ENCODE data around the gene OSBPL7. TPM values are rescaled to one million over a fixed set of nuclear protein-coding genes. Genes with fewer than 3 reads are reported as not detected.

Gene OSBPL7
- total and polyA plus RNA-seq, 4 donors = 8.9 to 21.1 (median 15.4) TPM

- intact Hi-C loops (cut with DNase I) = loop anchor here in 1 of 2 donors (5.0 kb wide), 1 partner anchor 166 kb away; no protein-coding TSS in a partner anchor
- Histone ChIP-seq H3K36me3 (ENCODE audit: control insufficient read depth in 1 of 2, insufficient read depth in 2 of 2, low read length in 1 of 2) (no peaks in the 10 kb centered on the region), H3K27me3 (ENCODE audit: control insufficient read depth in 1 of 2, insufficient read depth in 2 of 2, low read length in 1 of 2) (peaks cover 0 to 2% of the 10 kb centered on the region in 2 donors), H3K4me1 (ENCODE audit: control insufficient read depth in 1 of 2, insufficient read depth in 2 of 2, low read length in 2 of 2) (no peaks in the 10 kb centered on the region), H3K4me3 (ENCODE audit: low read length in 2 of 2) (no peak within 1 kb of the TSS), H3K27ac (ENCODE audit: low read depth in 1 of 2, low read length in 2 of 2) (no peak within 1 kb of the TSS), H3K9me3 (ENCODE audit: control insufficient read depth, low read length) (no peaks in the 10 kb centered on the region)
- DNase-seq (peak; percentile 69 to 88), ATAC-seq (ENCODE audit: low FRiP score) (peak; percentile 67)
- 7 to 10% methylated on average over 60 to 71 of the region's 71 CpGs for WGBS, 2 donors
These were observed 29.3 kb upstream of the OSBPL7 start, which contains the start of gene SP6 for GRCh38 chr17:47850692-47851573. Gene SP6 (minus strand): TSS chr17:47851163. CDS start chr17:47848429, 2,734 bp downstream.

- no peaks in the 10 kb centered on the region for H3K9me3 ChIP-seq (ENCODE audit: control insufficient read depth, low read length)
- peaks cover 0 to 2% of the 10 kb centered on the region in 2 donors for H3K27me3 ChIP-seq (ENCODE audit: control insufficient read depth in 1 of 2, insufficient read depth in 2 of 2, low read length in 1 of 2)
- no peak overlapping the region for H3K4me3 ChIP-seq (ENCODE audit: low read length in 2 of 2)
- H3K27ac ChIP-seq (ENCODE audit: low read depth in 1 of 2, low read length in 2 of 2) = no peak overlapping the region
- 72 to 75% methylated on average over 9 of the region's 9 CpGs for WGBS, 2 donors
- no peaks in the 10 kb centered on the region for H3K4me1 ChIP-seq (ENCODE audit: control insufficient read depth in 1 of 2, insufficient read depth in 2 of 2, low read length in 2 of 2)
- no peaks in the 10 kb centered on the region for H3K36me3 ChIP-seq (ENCODE audit: control insufficient read depth in 1 of 2, insufficient read depth in 2 of 2, low read length in 1 of 2)
- DNase-seq (no peak), ATAC-seq (ENCODE audit: low FRiP score) (no peak)
- intact Hi-C loops (cut with DNase I) = loop anchor here in 1 of 2 donors (5.0 kb wide), 1 partner anchor 167 kb away; no protein-coding TSS in a partner anchor
These were observed 28.7 kb upstream of the OSBPL7 start for GRCh38 chr17:47850373-47850691.

GRCh38 chr17:47848198-47848513 is 26.6 kb upstream of the OSBPL7 start:
- no peaks in the 10 kb centered on the region for H3K9me3 ChIP-seq (ENCODE audit: control insufficient read depth, low read length)
- no peak overlapping the region for H3K4me3 ChIP-seq (ENCODE audit: low read length in 2 of 2)
- intact Hi-C loops (cut with DNase I) = no loop called here
- peaks cover 0 to 2% of the 10 kb centered on the region in 2 donors for H3K27me3 ChIP-seq (ENCODE audit: control insufficient read depth in 1 of 2, insufficient read depth in 2 of 2, low read length in 1 of 2)
- no peaks in the 10 kb centered on the region for H3K4me1 ChIP-seq (ENCODE audit: control insufficient read depth in 1 of 2, insufficient read depth in 2 of 2, low read length in 2 of 2)
- WGBS, 2 donors = 21 to 31% methylated on average over 22 to 23 of the region's 23 CpGs
- no peak overlapping the region for H3K27ac ChIP-seq (ENCODE audit: low read depth in 1 of 2, low read length in 2 of 2)
- DNase-seq (no peak), ATAC-seq (ENCODE audit: low FRiP score) (no peak)
- H3K36me3 ChIP-seq (ENCODE audit: control insufficient read depth in 1 of 2, insufficient read depth in 2 of 2, low read length in 1 of 2) = no peaks in the 10 kb centered on the region

- H3K9me3 ChIP-seq (ENCODE audit: control insufficient read depth, low read length) = no peaks in the 10 kb centered on the region
- intact Hi-C loops (cut with DNase I) = no loop called here
- ATAC-seq (ENCODE audit: low FRiP score) = no peak
- WGBS, 2 donors = 6 to 7% methylated on average over 64 to 71 of the region's 71 CpGs
- H3K27ac ChIP-seq (ENCODE audit: low read depth in 1 of 2, low read length in 2 of 2) = no peak overlapping the region
- no peak overlapping the region for H3K4me3 ChIP-seq (ENCODE audit: low read length in 2 of 2)
- no peaks in the 10 kb centered on the region for H3K36me3 ChIP-seq (ENCODE audit: control insufficient read depth in 1 of 2, insufficient read depth in 2 of 2, low read length in 1 of 2)
- peaks cover 0 to 2% of the 10 kb centered on the region in 2 donors for H3K27me3 ChIP-seq (ENCODE audit: control insufficient read depth in 1 of 2, insufficient read depth in 2 of 2, low read length in 1 of 2)
- no peak for DNase-seq
- H3K4me1 ChIP-seq (ENCODE audit: control insufficient read depth in 1 of 2, insufficient read depth in 2 of 2, low read length in 2 of 2) = no peaks in the 10 kb centered on the region
These were observed 26.0 kb upstream of the OSBPL7 start for GRCh38 chr17:47847341-47848197.

- H3K36me3 ChIP-seq (ENCODE audit: control insufficient read depth in 1 of 2, insufficient read depth in 2 of 2, low read length in 1 of 2) = no peaks in the 10 kb centered on the region
- H3K27me3 ChIP-seq (ENCODE audit: control insufficient read depth in 1 of 2, insufficient read depth in 2 of 2, low read length in 1 of 2) = peaks cover 0 to 2% of the 10 kb centered on the region in 2 donors
- H3K4me1 ChIP-seq (ENCODE audit: control insufficient read depth in 1 of 2, insufficient read depth in 2 of 2, low read length in 2 of 2) = no peaks in the 10 kb centered on the region
- DNase-seq (no peak), ATAC-seq (ENCODE audit: low FRiP score) (no peak)
- H3K27ac ChIP-seq (ENCODE audit: low read depth in 1 of 2, low read length in 2 of 2) = no peak overlapping the region
- intact Hi-C loops (cut with DNase I) = no loop called here
- 6 to 9% methylated on average over 24 to 31 of the region's 31 CpGs for WGBS, 2 donors
- H3K9me3 ChIP-seq (ENCODE audit: control insufficient read depth, low read length) = no peaks in the 10 kb centered on the region
- H3K4me3 ChIP-seq (ENCODE audit: low read length in 2 of 2) = no peak overlapping the region
These were observed 25.2 kb upstream of the OSBPL7 start for GRCh38 chr17:47846716-47847340.

DNA sequence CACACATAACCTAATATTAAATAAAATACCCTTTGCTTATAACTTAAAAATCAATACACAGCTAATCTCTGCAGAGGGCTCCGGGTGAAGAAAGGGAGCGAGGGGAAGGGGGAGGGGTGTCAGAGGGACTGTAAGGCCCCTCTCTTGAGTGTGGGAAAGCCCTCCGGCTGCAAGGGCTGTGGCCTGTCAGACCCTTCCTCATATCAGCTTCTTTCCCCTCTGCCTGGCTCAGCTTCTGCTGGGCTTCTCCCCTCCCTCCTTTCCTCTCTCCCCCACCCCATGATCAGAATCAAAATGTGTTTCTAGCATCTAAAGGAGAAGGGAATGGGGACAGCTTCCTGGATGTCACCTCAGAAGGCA is 24.1 kb upstream of the OSBPL7 start:
- Histone ChIP-seq H3K27ac (ENCODE audit: low read depth in 1 of 2, low read length in 2 of 2) (no peak overlapping the region), H3K9me3 (ENCODE audit: control insufficient read depth, low read length) (no peaks in the 10 kb centered on the region), H3K27me3 (ENCODE audit: control insufficient read depth in 1 of 2, insufficient read depth in 2 of 2, low read length in 1 of 2) (no peaks in the 10 kb centered on the region), H3K4me3 (ENCODE audit: low read length in 2 of 2) (no peak overlapping the region), H3K4me1 (ENCODE audit: control insufficient read depth in 1 of 2, insufficient read depth in 2 of 2, low read length in 2 of 2) (no peaks in the 10 kb centered on the region), H3K36me3 (ENCODE audit: control insufficient read depth in 1 of 2, insufficient read depth in 2 of 2, low read length in 1 of 2) (no peaks in the 10 kb centered on the region)
- no peak for ATAC-seq (ENCODE audit: low FRiP score)
- intact Hi-C loops (cut with DNase I) = no loop called here
- 74 to 80% methylated on average over 3 of the region's 3 CpGs for WGBS, 2 donors
- DNase-seq = no peak

- Histone ChIP-seq H3K4me3 (ENCODE audit: low read length in 2 of 2) (no peak overlapping the region), H3K36me3 (ENCODE audit: control insufficient read depth in 1 of 2, insufficient read depth in 2 of 2, low read length in 1 of 2) (no peaks in the 10 kb centered on the region), H3K4me1 (ENCODE audit: control insufficient read depth in 1 of 2, insufficient read depth in 2 of 2, low read length in 2 of 2) (no peaks in the 10 kb centered on the region), H3K27ac (ENCODE audit: low read depth in 1 of 2, low read length in 2 of 2) (no peak overlapping the region), H3K27me3 (ENCODE audit: control insufficient read depth in 1 of 2, insufficient read depth in 2 of 2, low read length in 1 of 2) (no peaks in the 10 kb centered on the region), H3K9me3 (ENCODE audit: control insufficient read depth, low read length) (no peaks in the 10 kb centered on the region)
- intact Hi-C loops (cut with DNase I) = loop anchor here (5.0 kb wide), 2 partner anchors 127 to 177 kb away; partner anchors contain the start of gene CDK5RAP3 (in 2 of the 2)
- 61% methylated on average over 4 of the region's 4 CpGs for WGBS, 2 donors
- no peak for DNase-seq
- ATAC-seq (ENCODE audit: low FRiP score) = no peak
These were observed 23.5 kb upstream of the OSBPL7 start for GRCh38 chr17:47844814-47845715.

DNA sequence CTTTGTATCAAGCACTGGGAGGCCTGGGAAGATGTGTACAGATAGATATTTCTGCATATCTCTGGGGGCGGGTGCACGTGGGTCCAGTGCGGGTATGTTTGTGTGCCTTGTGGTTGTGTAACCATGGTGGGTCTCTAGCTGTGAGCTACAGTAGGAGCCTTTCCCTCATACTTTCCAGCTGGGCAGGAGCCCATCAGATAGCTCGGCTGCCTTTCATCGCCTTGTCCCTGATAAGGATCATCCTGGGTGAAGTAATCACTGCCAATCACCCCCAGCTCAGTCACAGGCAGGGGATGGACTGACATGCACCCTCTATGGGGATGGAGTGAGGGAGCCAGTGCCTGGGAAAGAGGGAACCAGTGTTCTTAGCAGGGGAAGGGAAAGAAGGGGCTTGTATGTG is 22.6 kb upstream of the OSBPL7 start:
- intact Hi-C loops (cut with DNase I) = loop anchor here (5.0 kb wide), 2 partner anchors 128 to 178 kb away; partner anchors contain the start of gene CDK5RAP3 (in 2 of the 2)
- Histone ChIP-seq H3K36me3 (ENCODE audit: control insufficient read depth in 1 of 2, insufficient read depth in 2 of 2, low read length in 1 of 2) (no peaks in the 10 kb centered on the region), H3K4me3 (ENCODE audit: low read length in 2 of 2) (no peak overlapping the region), H3K27me3 (ENCODE audit: control insufficient read depth in 1 of 2, insufficient read depth in 2 of 2, low read length in 1 of 2) (no peaks in the 10 kb centered on the region), H3K4me1 (ENCODE audit: control insufficient read depth in 1 of 2, insufficient read depth in 2 of 2, low read length in 2 of 2) (no peaks in the 10 kb centered on the region), H3K9me3 (ENCODE audit: control insufficient read depth, low read length) (no peaks in the 10 kb centered on the region), H3K27ac (ENCODE audit: low read depth in 1 of 2, low read length in 2 of 2) (no peak overlapping the region)
- DNase-seq = no peak
- 44 to 62% methylated on average over 5 of the region's 5 CpGs for WGBS, 2 donors
- ATAC-seq (ENCODE audit: low FRiP score) = no peak
